Testis (tissue), 3 donors: ENCODE data around the gene GPHN. TPM values are rescaled to one million over a fixed set of nuclear protein-coding genes. Genes with fewer than 3 reads are reported as not detected.
"Not testable (repeated sequence)": the region's sequence is repeated elsewhere in the genome, so short reads cannot be mapped to it uniquely, and the experiment has no call there.

ENCODE experiments used
- DNase-seq: peaks from one replicate; pipeline ENCODE4 v3.0.0-alpha.2; 2019
- H3K27ac ChIP-seq, 2 donors: fragments of 200-600 bp; sonication (generic); one replicate each; pipeline ENCODE4 v1.5.1; 2019
- H3K27me3 ChIP-seq: fragments of 200-600 bp; sonication (generic); one replicate; pipeline ENCODE4 v1.5.1; 2019
- H3K36me3 ChIP-seq: fragments of 200-600 bp; sonication (generic); one replicate; pipeline ENCODE4 v1.5.1; 2017; ENCODE audit warnings: low read depth; ENCODE audit errors: missing control alignments
- H3K4me1 ChIP-seq: fragments of 200-600 bp; sonication (generic); one replicate; pipeline ENCODE4 v1.5.1; 2019
- H3K4me3 ChIP-seq, 2 donors: fragments of 200-600 bp; sonication (generic); one replicate each; pipeline ENCODE4 v1.5.1; 2017 to 2019
- H3K9me3 ChIP-seq: fragments of 200-600 bp; sonication (generic); one replicate; pipeline ENCODE4 v1.5.1; 2017
- POLR2A ChIP-seq: fragments of 450-650 bp; IDR thresholded peaks from one replicate; pipeline ENCODE4 v1.6.1; 2017; ENCODE audit warnings: antibody characterized with exemption, mild to moderate bottlenecking, moderate library complexity
- WGBS, 2 donors: methylation state at CpG; one replicate each; pipeline ENCODE4 v1.1.5; 2018; 5-methylcytosine and 5-hydroxymethylcytosine counted together
- intact Hi-C: fragments of 100-400 bp; cut with DNase I; formaldehyde crosslinking; loops from one replicate; pipeline ENCODE4 v1.15.1; 2023; ENCODE audit warnings: low total_unique reads
- polyA plus RNA-seq: library from polyadenylated mRNA; stranded (reverse); fragments of 350-450 nt; fragmentation: Illumina TruSeq; extraction: RNeasy Lipid Tissue Mini Kit (QIAGEN cat#74804); gene quantifications from one replicate; pipeline ENCODE4 v1.2.3, GENCODE V29; 2014; ENCODE audit warnings: low read depth, low replicate concordance; ENCODE audit not compliant: insufficient read depth
- total RNA-seq, 2 donors: library from RNA; depleted of rRNA; stranded (reverse); fragments of >200 nt; gene quantifications; one replicate each; pipeline ENCODE4 v1.2.3, GENCODE V29; 2016
- TF ChIP-seq, protein P1 (sequence below), 3 experiments: fragments of 450-650 bp in 2 of 3; fragments of 200-600 bp in 1 of 3; sonication (generic) in 1 of 3; IDR thresholded peaks; one replicate each; pipeline ENCODE4 v1.5.1; 2016 to 2019; ENCODE audit warnings: antibody characterized with exemption in 3 of 3, mild to moderate bottlenecking in 2 of 3, moderate library complexity in 1 of 3

Gene GPHN
- total and polyA plus RNA-seq, 3 donors from 2014 or later, result 14.2 to 26.5 (median 25.4) TPM

DNA sequence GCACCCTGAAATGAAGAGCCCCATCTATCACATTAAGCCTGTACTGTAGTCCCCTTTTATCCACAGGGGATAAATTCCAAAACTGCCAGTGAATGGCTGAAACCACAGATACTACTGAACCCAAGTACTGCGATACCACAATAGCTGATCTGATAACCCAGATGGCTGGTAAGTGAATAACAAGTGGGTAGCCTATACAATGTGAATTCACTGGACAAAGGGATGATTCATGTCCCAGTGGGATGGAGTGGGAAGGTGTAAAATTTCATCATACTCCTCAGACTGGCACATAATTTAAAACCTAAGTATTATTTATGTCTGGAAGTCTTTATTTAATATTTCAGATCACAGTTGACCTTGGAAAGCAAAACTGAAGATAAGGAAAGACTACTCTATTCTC lies 201.3 kb downstream of the GPHN start:
- no peaks in the 10 kb centered on the region for H3K9me3 ChIP-seq
- H3K27me3 ChIP-seq, result no peaks in the 10 kb centered on the region
- intact Hi-C loops, result no loop called here
- no peak overlapping the region for H3K27ac ChIP-seq
- no peaks in the 10 kb centered on the region for H3K36me3 ChIP-seq
- H3K4me1 ChIP-seq, result no peaks in the 10 kb centered on the region
- DNase-seq, result no peak
- TF ChIP-seq POLR2A, result no peak
- TF ChIP-seq, protein P1, sequence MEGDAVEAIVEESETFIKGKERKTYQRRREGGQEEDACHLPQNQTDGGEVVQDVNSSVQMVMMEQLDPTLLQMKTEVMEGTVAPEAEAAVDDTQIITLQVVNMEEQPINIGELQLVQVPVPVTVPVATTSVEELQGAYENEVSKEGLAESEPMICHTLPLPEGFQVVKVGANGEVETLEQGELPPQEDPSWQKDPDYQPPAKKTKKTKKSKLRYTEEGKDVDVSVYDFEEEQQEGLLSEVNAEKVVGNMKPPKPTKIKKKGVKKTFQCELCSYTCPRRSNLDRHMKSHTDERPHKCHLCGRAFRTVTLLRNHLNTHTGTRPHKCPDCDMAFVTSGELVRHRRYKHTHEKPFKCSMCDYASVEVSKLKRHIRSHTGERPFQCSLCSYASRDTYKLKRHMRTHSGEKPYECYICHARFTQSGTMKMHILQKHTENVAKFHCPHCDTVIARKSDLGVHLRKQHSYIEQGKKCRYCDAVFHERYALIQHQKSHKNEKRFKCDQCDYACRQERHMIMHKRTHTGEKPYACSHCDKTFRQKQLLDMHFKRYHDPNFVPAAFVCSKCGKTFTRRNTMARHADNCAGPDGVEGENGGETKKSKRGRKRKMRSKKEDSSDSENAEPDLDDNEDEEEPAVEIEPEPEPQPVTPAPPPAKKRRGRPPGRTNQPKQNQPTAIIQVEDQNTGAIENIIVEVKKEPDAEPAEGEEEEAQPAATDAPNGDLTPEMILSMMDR (IDR thresholded peaks at IDR 0.05), result no peak
- no peak overlapping the region for H3K4me3 ChIP-seq
- 67 to 70% methylated on average over 1 of the region's 1 CpG for whole genome bisulfite sequencing, 2 donors

DNA sequence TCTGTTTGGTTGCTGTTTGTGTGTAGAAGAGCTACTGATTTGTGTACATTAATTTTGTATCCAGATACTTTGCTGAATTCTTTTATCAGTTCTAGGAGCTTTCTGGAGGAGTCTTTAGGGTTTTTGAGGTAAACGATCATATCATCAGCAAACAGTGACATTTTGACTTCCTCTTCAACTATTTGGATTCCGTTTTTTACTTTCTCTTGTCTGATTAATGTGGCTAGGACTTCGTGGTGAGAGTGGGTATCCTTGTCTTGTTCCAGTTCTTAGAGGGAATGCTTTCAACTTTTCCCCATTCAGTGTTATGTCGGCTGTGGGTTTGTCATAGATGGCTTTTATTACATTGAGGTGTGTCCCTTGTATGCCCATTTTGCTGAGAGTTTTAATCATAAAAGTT lies 206.3 kb downstream of the GPHN start:
- H3K27ac ChIP-seq, intact Hi-C loops, H3K36me3 ChIP-seq, H3K9me3 ChIP-seq, DNase-seq, H3K4me3 ChIP-seq, H3K4me1 ChIP-seq, H3K27me3 ChIP-seq: not testable (repeated sequence)
- 79 to 81% methylated on average over 4 of the region's 4 CpGs for WGBS, 2 donors

DNA sequence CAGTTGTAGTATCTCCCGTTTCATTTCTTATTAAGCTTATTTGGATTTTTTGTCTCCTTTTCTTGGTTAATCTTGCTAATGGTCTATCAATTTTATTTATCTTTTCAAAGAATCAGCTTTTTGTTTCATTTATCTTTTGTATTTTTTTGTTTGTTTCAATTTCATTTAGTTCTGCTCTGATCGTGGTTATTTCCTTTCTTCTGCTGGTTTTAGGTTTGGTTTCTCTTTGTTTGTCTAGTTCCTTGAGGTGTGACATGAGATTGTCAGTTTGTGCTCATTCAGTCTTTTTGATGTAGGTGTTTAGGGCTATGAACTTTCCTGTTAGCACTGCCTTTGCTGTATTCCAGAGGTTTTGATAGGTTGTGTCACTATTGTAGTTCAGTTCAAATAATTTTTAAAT lies 207.4 kb downstream of the GPHN start:
- H3K4me1 ChIP-seq, H3K27ac ChIP-seq, H3K27me3 ChIP-seq, intact Hi-C loops, H3K4me3 ChIP-seq, H3K36me3 ChIP-seq, DNase-seq, H3K9me3 ChIP-seq: not testable (repeated sequence)
- 79 to 87% methylated on average over 2 of the region's 2 CpGs for WGBS, 2 donors

DNA sequence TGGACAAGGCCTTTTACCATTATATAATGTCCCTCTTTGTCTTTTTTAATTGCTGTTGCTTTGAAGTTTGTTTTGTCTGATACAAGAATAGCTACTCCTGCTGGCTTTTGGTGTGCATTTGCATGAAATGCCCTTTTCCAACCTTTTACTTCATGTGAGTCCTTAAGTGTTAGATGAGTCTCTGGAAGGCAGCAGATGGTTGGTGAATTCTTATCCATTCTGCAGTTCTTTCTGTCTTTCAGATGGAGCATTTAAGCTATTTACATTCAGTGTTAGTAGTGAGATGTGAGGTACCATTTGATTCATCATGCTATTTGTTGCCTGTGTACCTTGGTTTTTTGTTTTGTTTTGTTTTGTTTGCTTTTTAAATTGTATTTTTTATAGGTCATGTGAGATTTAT lies 208.3 kb downstream of the GPHN start:
- Histone ChIP-seq H3K27me3 (no peaks in the 10 kb centered on the region), H3K4me3 (no peak overlapping the region), H3K9me3 (no peaks in the 10 kb centered on the region), H3K36me3 (no peaks in the 10 kb centered on the region), H3K27ac (no peak overlapping the region), H3K4me1 (no peaks in the 10 kb centered on the region)
- intact Hi-C loops, result no loop called here
- DNase-seq, result no peak
- TF ChIP-seq, protein P1 (IDR thresholded peaks at IDR 0.05), result no peak
- TF ChIP-seq POLR2A, result no peak

DNA sequence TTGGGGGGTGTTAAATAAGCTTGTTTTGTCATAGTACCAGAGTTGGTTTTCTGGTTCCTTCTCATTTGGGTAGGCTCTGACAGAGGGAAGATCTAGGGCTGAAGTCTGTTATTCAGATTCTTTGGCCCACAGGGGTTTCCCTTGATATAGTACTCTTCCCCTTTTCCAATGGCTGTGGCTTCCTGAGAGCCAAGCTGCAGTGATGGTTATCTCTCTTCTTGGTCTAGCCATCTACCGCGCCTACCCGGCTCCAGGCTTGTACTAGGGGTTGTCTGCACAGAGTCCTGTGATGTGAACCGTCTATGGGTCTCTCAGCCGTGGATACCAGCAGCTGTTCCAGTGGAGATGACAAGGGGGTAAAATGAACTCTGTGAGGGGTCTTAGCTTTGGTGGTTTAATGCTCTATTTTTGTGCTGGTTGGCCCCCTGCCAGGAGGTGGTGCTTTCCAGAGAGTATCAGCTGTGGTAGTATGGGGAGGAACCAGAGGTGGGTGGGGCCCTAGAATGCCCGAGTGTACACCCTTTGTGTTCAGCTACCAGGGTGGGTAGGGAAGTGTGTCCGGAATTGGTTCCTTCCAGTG lies 209.7 kb downstream of the GPHN start:
- H3K4me3 ChIP-seq, result no peak overlapping the region
- no peaks in the 10 kb centered on the region for H3K36me3 ChIP-seq
- no peak for TF ChIP-seq POLR2A
- TF ChIP-seq, protein P1 (IDR thresholded peaks at IDR 0.05), result no peak
- intact Hi-C loops, result no loop called here
- no peaks in the 10 kb centered on the region for H3K4me1 ChIP-seq
- DNase-seq, result no peak
- no peaks in the 10 kb centered on the region for H3K27me3 ChIP-seq
- H3K27ac ChIP-seq, result no peak overlapping the region
- H3K9me3 ChIP-seq, result no peaks in the 10 kb centered on the region
- 92 to 95% methylated on average over 7 of the region's 7 CpGs for WGBS, 2 donors

DNA sequence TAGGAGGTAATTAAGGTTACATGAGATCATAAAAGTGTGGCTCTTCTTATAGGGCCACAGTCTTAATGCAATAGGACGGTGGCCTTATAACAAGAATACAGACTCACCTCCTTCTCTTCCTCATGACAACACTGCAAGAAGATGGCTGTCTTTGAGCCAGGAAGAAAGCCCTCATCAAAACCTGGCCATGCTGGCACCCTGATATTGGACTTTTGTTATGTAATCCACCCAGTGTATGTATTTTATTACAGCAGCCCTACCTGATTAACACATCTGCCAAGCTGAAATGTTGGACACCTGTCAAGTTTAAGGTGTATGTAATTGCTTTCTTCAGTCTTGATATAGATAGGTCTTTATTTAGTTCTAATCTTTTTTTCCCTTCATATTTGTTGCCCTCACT lies 217.0 kb downstream of the GPHN start:
- no peak overlapping the region for H3K4me3 ChIP-seq
- H3K27ac ChIP-seq, result no peak overlapping the region
- DNase-seq, result no peak
- H3K27me3 ChIP-seq, result no peaks in the 10 kb centered on the region
- no peaks in the 10 kb centered on the region for H3K36me3 ChIP-seq
- no peak for TF ChIP-seq POLR2A
- TF ChIP-seq, protein P1 (IDR thresholded peaks at IDR 0.05), result no peak
- intact Hi-C loops, result no loop called here
- WGBS, 2 donors, result 91 to 95% methylated on average over 1 of the region's 1 CpG
- no peaks in the 10 kb centered on the region for H3K4me1 ChIP-seq
- no peaks in the 10 kb centered on the region for H3K9me3 ChIP-seq

DNA sequence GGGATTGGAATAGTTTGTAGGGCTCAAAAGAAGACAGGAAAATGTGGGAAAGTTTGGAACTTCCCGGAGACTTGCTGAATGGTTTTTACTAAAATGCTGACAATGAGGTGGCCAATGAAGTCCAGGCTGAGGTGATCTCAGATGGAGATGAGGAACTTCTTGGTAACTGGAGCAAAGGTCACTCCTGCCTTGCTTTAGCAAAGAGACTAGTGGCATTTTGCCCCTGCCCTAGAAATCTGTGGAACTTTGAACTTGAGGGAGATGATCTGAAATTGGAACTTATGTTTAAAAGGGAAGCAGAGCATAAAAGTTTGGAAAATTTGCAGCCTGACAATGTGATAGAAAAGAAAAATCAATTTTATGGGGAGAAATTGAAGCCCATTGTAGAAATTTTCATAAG lies 223.4 kb downstream of the GPHN start:
- H3K9me3 ChIP-seq, H3K4me3 ChIP-seq, H3K27ac ChIP-seq, H3K36me3 ChIP-seq, intact Hi-C loops, DNase-seq, H3K4me1 ChIP-seq, H3K27me3 ChIP-seq: not testable (repeated sequence)
- 94% methylated on average over 1 of the region's 1 CpG for WGBS, 2 donors
